Hematopoietic multipotent progenitor cell treated with erythropoietin and hydrocortisone succinate and interleukin-3 and kit ligand, for 6 days (in vitro differentiated cells): ENCODE results near the gene MST1R.

Experiments used
- DNase-seq: peaks from one replicate; pipeline ENCODE4 v3.0.0-alpha.2; 2015

MST1R gene

DNA sequence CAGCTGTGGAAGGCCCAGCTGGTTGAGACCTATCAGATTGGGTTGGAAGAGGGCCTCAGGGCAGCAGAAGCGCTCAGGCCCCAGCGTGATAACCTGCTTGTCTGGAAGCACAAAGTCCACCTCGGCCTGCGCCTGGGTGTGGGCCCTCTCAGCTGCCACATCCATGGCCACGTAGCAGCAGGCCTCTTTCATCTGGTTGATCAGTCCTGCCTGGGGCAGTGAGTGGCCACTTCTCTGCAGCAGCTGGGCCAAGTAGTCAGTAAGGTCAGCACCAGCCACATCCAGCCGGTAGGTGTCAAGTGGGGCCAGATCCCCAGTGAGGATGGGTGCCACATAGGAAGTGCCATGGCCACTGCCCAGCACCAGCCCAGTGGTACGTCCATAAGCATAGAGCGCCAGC, 30.1 kb downstream of the MST1R start:
- no peak for DNase-seq

GRCh38 chr3:49872801-49873281, 30.8 kb downstream of the MST1R start:
- peak; percentile 25 for DNase-seq

DNA sequence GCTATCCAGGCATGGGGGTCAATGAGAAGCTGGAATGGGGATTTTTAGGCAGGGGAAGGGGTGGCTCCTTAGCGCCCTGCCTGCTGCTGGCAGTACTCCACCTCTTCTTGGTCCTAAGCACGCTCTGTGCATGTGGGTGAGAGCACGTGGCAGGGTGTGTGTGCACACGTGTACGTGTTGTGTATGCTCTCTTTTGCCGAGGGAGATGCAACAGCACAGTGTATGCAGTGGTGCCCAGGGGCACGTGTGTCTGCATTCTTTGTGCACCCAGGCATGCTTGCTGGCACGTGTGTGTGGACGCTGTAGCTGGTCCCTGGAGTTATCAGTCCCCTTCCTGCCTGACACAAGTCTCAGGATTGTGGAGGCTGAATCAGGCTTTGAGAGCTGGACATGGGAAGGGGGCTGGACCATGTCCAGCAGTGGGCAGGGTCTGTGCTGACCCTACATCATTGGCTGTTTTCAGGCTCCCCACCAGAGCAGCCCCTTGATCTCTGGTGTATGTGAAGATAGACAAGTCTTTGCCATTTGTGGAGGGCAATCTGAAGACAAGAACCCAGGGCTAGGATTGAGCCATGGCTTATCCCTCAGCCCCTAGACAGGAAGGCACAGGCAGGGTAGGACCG, 32.0 kb downstream of the MST1R start:
- DNase-seq, result no peak

- peak; percentile 21 for DNase-seq
Observed at GRCh38 chr3:49869525-49870126, 34.0 kb downstream of the MST1R start, which contains the start of gene CAMKV. TSS of gene CAMKV (minus strand) at chr3:49869906. CDS start at chr3:49862388, 7,518 bp downstream.

GRCh38 chr3:49868862-49869466, 34.7 kb downstream of the MST1R start:
- no peak for DNase-seq

GRCh38 chr3:49867871-49868321, 35.8 kb downstream of the MST1R start:
- peak; percentile 84 for DNase-seq

DNA sequence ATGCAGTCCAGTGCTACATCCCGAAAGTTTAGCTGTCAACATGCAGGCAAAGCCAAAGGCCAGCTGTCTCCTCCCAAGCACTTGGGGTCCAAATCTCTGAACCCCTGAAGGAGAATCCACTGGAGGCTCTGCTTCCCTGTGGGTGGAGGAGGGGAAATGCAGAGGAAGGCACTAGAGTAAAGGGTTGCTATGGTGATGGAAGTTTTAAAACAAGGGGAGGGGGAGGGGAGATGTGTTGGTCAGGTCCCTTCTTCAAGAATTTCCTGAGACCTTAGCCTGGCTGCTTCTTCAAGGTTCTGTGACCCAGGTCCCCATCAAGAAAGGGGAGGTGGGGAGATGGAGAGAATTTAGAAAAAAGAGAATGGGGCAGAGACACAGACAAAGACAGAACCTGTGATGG, 36.3 kb downstream of the MST1R start:
- DNase-seq, result no peak

- DNase-seq, result no peak
Observed at GRCh38 chr3:49865198-49865784, 38.4 kb downstream of the MST1R start.

DNA sequence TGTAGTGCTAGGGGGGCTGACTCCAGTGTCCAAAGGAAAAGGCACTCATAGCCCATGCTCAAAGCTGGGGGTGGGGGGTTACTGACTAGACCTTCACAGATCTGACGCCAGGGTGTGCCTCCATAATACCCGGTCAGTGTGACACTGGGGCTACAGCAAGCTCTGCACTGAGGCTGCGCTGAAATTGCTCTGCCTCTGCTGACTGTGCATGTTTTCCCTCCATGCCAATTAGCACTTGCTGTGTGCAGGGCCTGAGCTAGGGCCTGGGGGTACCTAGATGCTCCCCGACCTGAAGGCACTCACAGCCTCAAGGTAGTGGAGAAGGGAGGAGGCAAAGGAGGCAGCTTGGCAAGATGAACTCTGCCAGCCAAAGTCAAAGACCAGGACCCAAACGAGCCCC, 39.2 kb downstream of the MST1R start:
- no peak for DNase-seq

DNA sequence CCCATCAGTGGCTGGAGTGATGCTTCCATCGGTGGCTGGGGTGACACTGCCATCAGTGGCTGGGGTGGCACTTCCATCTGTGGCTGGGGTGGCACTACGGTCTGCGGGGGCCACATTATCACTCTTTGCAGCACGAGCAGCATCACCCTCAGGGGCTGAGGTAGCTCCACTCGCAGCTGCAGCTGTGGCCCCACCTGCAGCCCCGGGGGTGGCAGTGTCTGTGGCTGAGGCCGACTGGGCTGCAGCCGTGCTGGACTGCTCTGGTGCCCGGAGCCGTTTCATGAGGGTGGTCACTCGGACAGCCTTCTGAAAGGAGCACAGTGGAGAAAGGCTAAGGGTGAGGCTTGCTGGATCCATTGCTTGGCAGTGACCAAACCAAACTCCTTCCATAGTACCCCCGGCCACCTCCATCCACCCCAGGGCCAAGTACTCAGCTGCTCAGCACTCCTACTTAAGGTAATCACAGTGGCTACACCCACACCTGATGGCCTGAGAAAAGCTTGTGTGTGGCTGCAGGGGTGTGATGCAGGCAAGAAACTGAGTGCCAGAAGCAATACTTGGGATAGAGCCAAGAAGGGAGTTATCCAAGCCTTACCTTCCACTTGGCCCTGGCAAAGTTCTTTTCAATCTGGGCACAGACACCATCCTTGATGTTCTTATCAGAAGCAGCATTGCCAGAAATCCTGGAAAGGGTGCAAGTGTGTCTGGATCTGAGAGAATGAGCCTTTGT, 43.9 kb downstream of the MST1R start:
- DNase-seq, result no peak

DNA sequence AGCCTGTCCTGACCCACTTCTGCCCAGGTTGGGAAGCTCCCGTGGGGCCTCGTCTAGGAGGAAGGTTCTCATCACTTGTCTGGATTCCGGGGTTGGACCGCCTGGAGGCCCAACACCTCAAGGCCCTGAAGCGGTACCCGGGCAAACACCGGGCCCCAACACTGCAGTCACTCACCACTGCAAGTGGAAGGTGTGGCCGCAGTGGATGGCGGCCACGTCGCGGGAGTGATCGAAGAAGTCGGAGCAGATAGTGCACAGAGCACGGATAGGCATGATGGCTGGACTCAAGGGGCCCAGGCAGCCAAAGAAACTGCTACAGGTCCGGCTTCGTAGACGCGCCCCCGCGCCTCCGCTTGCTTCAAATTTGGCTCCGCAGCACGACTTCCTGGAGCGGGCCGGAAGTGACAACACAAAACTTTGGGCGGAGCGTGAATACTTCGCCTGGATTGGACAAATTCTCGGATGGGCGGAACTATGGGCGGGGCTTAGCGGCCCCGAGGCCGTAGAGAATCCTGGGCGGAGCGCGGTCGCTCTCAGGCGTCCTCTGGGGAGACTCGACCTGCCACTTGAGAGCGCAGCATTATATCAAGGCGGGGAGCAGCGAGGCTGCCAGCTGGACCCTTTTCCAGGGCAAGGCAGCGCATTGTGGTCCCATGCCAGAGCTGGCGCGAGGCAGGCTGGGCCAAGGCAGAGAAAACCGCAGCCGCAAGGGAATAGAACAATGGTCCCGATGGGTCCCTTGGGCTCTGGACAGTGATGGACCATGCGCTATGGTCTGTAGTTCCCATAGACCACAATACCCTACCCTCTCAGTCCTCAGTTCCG, 47.3 kb downstream of the MST1R start, which contains the start of gene TRAIP:
Gene TRAIP (minus strand): TSS at position 384 of the 825 bp plus-strand sequence. CDS start 111 bp downstream, at position 273.
- DNase-seq, result peak; percentile 98

GRCh38 chr3:49855662-49856061, 48.0 kb downstream of the MST1R start:
- DNase-seq, result no peak

DNA sequence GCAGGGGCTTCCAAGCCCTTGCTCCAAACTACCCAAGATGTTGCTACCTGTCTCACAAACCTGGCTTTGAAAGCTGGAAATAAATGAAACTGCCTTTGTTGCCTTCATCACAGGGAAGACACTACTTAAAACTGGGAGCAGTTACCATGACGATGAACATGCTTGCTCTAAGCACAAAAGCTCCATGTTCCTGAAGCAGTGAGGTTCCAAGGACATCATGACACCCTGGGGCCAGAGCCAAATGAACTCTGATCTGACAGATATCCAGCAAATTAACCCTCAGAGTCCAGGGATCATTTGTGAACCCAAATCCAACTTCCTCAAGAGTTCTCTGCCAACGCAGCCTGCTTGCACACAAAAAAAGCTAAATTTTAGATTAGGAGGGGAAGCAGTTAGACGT, 58.0 kb downstream of the MST1R start:
- DNase-seq, result no peak

DNA sequence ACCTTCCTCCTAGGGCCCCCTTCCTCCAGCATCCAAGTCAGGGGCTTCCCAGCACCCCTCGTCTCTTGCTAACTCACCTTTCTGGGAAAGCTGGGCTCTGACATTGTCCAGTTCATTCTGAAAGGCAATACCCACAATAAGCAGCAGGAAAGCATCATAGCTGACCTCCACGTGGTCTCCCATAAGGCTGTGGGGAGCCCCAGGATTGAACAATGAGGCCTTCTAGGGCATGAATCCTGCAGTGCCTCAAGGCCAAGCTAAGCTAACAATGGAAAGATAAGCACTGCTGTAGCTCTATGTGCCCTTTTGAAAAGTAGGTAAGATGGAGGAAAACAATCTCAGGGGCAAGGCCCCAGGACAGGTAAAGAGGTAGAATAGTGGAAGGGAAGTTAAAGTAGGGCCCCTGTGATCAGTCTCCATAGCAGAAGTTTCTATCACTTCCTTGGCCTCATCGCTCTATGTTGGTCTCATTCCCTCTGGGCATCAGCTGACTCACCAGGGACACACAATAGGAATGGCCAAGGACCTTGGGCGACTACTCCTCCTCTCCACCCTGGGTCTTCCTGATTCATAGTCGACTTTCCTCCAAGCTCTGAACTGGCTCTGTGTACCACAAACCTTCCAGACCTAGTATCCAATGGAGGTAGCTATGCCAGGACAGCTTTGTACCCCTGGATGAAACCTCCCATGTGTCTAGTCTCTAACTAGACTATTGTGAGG, 59.0 kb downstream of the MST1R start:
- DNase-seq, result no peak

DNA sequence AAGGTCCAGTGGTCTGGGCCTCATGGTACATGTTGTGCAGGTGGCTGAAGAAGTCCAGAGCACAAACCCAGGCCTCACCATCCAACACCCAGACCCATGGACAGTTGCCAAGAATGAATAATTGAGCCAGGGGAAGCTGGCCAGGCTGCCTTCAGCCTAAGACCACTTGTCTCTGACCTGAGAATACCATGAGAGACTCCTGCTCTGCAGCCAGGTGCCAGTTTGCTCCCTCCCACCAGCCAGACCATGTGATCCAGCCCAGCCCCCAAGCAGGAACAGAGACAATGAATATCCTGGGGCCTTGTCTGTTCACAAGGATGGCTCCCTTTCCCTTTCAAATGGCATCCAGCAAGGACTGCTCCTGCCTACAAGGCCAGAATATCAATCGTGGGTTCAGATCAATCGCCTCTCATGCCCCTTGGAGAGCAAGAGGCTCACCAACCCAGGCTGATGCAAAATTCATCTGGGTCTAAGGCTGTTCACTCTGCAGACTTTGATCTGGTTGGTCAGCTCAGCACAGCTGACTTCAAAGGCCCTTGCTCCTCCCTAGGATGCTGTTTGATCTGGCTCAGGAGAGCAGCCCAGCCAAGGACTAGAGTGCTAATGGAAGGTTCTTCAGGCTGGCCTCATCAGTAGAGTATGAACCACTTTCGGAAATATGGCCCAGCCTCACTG, 60.7 kb downstream of the MST1R start:
- no peak for DNase-seq

DNA sequence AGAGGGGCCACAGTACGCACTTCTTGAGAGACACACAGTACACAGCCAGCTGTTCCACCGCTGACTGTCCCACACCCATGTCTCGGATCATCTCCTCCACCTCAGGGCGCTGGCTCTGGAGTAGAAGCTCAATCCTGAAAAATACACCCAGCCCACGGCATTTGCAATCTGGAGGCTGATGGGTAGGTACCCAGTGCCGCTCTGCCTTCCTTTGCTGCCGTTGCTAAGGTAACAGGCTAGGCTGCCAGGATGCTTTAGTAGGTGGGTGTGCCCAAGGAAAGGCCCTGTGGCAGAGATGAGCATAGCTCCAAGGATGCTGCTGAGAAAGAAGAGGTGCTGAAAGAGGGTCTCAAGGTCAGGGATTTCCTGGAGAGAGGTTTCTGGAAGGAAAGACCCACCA, 61.9 kb downstream of the MST1R start:
- no peak for DNase-seq

- DNase-seq, result peak; percentile 68
Observed at GRCh38 chr3:49841126-49841696, 62.5 kb downstream of the MST1R start.

- no peak for DNase-seq
Observed at GRCh38 chr3:49840388-49840787, 63.3 kb downstream of the MST1R start.

DNA sequence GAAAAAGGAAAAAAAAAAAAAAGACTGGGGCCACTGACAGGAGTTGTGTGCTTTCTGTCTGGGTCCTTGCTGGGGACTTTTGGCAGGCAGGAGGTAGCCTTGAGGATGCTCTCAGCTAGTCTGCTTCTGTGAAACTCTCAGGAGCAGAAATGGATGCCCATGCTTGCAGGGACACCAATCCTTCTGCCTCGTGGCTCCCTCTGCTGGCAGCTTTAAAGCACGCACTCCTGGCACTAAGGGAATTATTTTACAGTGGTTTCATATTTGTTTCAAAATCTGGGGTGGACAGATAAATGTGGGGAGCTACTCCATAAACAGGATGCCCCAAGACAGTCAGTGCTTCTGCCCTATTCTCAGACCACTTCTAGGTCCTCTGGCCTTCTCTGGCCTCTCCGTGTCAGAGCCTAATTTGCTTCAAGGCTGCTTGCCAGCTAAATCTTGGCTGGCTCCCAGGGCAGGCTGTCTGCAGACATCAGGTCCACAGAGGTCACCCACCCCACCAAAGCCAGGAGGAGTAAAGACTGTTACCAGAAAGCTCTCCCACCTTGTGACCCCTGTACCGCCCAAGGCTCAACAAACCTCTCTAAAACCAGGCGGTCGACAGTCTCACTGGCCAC, 64.4 kb downstream of the MST1R start:
- peak; percentile 94 for DNase-seq
